Measurements from ENCODE around the gene MVK. TPM values are rescaled to one million over a fixed set of nuclear protein-coding genes. Genes with fewer than 3 reads are reported as not detected.
"Not testable (repeated sequence)": the region's sequence is repeated elsewhere in the genome, so short reads cannot be mapped to it uniquely, and the experiment has no call there.

Gene MVK
- polyA plus RNA-seq, 3 donors = 20.0 to 20.6 (median 20.2) TPM

DNA sequence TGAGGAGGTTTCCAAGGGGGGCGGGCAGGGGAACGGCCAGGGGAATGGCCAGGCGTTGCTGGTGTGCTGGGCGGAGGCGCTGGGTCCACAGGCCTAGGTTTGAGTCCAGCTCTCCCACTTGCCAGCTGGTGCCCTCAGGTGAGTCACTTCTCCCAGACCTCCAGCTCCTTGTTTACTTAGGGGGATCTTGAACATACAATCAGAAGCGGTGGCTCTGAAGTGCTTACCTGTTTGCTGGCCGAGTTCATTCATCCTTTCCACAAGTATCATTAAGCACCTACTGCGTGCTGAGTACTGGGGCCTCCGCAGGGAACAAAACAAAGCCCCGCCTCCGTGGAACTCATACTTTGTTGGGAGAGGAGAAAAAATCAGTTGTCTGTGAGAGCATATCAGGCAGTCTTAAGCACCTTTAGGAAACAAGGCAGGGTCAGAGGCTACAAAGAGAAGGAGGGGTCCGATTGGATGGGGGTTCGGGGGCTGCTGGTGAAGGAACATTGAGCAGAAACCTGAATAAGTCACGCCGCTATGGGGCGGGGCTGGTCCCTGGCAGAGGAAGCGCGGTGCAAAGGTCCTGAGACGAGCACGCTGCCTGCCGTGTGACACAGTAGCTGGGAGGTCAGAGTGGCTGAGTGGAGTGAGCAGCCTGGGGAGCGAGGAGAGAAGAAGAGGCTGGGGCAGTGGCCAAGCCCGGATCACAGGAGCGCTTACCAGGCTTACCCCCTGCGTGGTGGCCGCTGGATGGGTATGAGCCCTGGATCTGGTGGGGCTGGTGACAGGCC, 15.1 kb downstream of the MVK start:
- DNase-seq (ENCODE audit: low read depth in 3 of 3, low spot score in 2 of 3) = no peak

DNA sequence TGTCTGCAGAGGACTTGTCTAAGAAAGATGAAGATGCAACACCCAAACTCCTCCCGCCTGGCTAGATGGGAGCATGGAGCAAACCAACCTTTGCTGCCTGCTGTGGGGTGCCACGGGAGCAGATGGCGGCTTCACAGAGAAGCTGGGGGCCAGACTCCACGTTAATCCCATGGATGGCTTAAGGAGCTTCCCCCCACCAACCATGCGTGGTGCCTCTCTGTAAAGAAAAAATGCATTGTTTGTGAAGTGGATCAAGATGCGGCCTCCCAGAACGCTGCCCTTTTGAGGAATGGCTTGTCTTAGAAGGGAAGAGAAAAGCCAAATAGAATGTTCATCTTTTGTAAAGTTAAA, 15.6 kb downstream of the MVK start:
- no peak for DNase-seq (ENCODE audit: low read depth in 3 of 3, low spot score in 2 of 3)

- DNase-seq (ENCODE audit: low read depth in 3 of 3, low spot score in 2 of 3) = no peak
Observed at GRCh38 chr12:109589691-109590245, 16.2 kb downstream of the MVK start.

DNA sequence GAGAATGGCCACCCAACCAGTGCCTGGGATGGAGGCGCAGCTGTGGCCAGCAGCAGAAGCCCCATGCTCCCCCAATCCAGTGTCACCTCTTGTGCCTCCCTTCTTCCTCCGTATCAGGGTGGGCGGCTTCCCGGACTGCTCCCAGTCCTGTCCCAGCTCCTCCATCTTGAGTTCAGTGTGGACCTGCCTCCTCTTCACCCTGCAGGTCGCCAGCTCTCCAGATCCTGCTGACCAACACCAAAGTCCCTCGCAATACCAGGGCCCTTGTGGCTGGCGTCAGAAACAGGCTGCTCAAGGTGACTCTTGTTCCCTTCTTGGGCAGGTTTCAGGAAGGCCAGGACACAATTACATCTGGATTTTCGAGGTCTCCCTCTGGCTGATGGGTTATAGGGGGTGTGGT, 17.0 kb downstream of the MVK start:
- DNase-seq (ENCODE audit: low read depth in 3 of 3, low spot score in 2 of 3) = no peak

GRCh38 chr12:109591041-109591440, 17.4 kb downstream of the MVK start:
- no peak for DNase-seq (ENCODE audit: low read depth in 3 of 3, low spot score in 2 of 3)

GRCh38 chr12:109592195-109592904, 18.8 kb downstream of the MVK start:
- no peak for DNase-seq (ENCODE audit: low read depth in 3 of 3, low spot score in 2 of 3)

DNA sequence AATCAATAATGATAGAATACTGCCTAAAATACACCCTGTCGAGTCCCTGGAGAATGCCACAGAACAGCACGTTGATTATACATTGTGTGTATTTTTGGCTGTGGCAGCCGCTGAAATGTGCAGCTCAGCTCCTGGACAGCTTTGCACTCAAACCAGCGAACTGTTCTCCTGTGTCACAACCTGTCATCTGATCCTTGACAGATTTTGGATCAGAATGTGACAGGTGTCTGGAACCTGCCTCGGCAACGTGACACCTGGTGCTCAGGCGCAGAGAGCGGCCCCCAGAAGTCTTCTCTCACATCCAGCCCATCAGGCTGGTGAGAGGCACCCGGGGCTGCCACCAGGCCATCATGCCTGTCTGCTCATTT, 19.3 kb downstream of the MVK start:
- no peak for DNase-seq (ENCODE audit: low read depth in 3 of 3, low spot score in 2 of 3)

DNA sequence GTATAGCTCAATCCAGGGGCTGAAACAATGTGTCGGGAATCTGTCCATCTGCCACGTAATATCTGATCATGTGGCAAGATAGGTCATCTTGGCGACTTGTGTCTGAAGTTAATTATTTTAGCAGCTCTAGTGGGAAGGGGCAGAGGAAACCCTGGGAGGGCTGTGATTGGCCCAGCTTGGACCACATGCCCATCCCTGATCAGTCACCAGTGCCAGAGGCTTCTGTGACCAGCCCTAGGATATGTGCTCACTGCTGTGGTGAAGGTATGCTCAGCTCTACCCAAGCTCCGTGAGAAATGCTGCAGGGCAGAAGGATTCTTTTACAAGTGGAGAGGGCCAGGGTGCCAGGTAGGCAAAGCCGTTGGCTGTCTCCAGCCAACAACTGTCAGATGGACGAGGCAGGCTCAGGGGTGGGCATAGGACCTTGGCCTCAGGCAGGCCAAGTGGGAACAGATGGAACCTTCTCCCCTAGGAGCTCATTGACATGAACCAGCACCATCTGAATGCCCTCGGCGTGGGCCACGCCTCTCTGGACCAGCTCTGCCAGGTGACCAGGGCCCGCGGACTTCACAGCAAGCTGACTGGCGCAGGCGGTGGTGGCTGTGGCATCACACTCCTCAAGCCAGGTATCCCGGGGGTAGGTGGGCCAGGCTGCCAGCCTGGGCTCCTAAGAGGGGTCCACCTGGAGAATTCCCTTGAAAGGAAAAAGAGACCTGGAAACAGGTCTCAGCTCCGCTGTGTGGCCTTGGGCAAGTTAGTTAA, 21.1 kb downstream of the MVK start:
- DNase-seq (ENCODE audit: low read depth in 3 of 3, low spot score in 2 of 3) = no peak

DNA sequence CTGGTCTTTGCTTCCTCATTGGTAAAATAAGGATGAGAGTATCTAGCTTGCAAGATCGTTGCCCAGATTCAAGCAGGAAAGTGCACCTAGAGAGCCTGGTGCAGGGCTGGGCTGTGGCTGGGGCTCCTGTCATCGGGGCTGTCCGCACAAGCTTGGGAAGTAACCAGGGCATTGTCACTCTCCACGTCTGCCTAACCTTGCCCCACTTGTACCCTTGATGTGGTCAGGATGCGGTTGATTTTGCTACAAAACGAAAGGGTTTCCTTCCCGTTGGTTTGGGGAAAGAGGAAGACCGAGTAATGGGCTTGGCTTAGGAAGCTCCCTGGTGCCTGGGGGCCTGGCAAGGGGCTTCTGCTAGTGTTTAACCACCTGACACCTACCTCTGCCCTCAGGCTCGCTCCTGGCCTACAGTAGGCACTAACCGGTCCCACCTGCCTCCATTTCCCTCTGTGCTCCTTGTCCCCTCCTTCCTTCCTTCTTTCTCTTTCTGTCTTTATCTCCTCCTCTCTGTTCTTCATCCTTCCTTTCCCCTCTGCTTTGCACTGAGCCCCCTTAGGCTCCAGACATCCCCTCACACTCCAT, 21.8 kb downstream of the MVK start:
- DNase-seq (ENCODE audit: low read depth in 3 of 3, low spot score in 2 of 3) = no peak

DNA sequence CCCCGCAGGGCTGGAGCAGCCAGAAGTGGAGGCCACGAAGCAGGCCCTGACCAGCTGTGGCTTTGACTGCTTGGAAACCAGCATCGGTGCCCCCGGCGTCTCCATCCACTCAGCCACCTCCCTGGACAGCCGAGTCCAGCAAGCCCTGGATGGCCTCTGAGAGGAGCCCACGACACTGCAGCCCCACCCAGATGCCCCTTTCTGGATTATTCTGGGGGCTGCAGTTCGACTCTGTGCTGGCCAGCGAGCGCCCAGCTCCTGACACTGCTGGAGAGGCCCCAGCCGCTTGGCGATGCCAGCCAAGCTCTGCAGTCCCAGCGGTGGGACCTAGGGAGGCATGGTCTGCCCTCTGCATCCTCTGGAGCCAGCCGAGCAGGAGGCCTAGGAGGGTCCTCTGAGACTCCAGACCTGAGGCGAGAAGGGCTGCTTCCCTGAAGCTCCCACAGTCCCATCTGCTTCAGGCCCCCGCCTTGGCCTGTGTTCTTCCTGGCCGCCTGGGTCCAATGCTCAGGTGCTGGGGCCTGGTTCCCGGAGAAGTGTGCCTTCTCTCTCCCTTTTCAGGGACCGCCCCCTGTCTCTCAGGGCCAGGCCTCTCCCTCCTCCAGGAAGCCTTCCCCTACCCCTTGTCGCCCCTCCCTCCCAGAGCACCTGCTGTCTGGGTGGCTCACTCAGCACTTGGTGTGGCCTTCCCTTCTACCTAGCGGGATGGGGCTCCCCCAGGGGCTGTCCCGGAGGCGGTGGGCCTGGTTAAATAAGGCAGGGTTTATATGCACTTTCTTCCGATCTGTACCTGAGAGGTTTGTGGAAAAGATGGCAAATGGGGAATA, 23.0 kb downstream of the MVK start:
- DNase-seq (ENCODE audit: low read depth in 3 of 3, low spot score in 2 of 3) = no peak

- no peak for DNase-seq (ENCODE audit: low read depth in 3 of 3, low spot score in 2 of 3)
Observed at GRCh38 chr12:109597414-109597794, 23.8 kb downstream of the MVK start.

DNA sequence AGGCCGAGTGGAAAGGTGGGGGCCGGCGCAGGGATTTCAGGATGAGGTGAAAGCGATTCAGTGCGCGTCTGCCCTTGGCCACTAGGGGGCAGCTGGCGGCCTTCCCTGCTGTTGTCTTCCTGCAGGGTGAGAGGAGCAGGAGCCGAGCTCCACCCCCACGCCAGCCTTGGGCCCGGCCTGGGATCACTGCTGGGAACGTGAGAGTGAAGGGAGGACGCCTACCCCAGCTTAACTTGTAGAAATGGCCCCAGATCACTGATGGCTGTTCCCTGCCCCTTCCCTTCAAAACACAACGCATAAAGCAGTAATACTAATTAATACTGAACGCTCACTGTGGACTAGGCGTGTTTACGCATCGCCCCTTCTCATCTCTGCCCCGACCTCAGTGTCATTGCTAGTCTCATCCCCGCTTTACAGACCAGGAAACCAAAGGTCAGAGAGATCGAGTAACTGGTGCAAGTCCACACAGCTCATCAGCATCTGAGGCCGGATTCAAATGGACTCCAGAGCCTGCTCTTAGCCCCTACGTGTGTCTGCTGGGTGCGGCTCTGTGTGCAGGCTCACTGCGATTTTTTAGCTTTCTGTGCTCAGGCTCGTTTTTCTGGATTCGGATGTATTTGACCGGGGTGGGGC, 24.3 kb downstream of the MVK start:
- DNase-seq (ENCODE audit: low read depth in 3 of 3, low spot score in 2 of 3) = peak; percentile 60 to 61 (median 61)

DNA sequence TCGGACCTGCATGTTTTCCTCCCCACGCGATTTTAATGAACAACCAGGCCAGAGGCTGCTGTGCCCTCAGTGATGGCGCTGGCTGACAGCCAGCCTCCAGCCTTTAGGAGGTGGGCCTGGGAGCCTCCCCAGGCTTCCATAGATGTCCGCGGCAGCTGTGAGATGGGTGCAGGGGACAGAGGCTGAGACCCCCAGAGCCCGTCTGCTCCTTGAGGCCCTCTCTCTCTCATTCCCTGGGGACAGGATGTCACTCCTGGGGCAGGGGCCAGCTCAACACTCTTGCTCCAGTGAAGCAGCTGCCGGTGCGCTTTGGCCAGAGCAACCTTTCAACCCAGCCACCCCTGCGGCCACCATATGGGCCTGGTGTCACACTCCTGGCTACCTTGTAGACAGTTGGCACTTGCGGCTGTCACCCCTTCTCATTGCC, 24.8 kb downstream of the MVK start:
- no peak for DNase-seq (ENCODE audit: low read depth in 3 of 3, low spot score in 2 of 3)

DNA sequence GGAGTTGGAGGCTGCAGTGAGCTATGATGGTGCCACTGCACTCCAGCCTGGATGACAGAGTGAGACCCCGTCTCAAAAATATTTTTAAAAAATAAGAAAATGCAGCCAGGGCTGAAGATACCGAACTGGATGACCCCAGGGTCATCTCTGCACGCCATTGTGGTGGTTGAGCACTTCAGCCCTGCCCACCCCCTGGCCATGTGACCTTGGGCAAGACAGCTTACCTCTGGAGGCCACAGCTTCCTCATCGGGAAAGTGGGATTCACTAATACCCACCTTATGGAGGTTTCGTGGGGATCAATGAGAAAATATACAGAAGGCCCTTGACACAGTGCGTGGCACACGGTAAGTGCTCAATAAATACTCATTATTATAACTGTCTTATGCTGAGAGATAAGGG, 25.5 kb downstream of the MVK start:
- no peak for DNase-seq (ENCODE audit: low read depth in 3 of 3, low spot score in 2 of 3)

- DNase-seq (ENCODE audit: low read depth in 3 of 3, low spot score in 2 of 3) = no peak
Observed at GRCh38 chr12:109600481-109600880, 26.9 kb downstream of the MVK start.

DNA sequence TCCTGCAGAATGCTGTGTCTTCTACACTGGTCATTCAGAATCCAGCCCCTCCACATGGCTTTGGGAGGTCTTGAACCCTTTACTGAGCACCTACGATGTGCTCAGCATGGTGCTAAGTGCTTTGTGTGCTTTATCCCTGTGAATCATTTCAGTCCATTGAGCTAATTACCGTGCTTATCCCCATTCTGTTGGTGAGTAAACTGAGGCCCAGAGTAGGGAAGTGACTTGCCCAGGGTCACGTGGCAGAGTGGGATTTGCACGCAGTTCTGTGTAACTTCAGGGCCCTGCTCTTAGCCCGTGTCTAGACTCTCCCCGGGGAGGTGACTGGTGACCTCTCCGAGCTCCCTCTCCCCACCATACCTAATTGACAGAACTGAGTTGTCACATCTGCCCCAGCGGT, 27.4 kb downstream of the MVK start:
- DNase-seq (ENCODE audit: low read depth in 3 of 3, low spot score in 2 of 3) = no peak

DNA sequence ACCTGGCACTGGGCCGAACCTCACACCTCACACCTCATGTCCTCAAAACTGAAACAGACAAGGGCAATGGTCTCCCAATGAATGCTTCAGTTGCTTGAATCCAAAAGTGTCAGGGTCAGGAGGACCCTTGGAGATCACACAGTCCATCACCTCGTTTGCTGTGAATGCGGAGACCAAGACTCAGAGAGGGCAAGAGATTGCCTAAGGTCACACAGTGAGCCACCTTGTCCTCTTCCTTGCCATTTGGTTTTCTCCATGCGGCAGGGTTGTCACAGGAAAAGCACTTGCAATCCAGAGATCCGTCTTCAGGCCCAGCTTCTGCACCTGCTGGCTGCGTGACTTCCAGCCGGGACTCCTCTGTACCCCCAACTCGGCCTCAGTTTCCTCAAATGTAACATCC, 28.0 kb downstream of the MVK start:
- no peak for DNase-seq (ENCODE audit: low read depth in 3 of 3, low spot score in 2 of 3)

DNA sequence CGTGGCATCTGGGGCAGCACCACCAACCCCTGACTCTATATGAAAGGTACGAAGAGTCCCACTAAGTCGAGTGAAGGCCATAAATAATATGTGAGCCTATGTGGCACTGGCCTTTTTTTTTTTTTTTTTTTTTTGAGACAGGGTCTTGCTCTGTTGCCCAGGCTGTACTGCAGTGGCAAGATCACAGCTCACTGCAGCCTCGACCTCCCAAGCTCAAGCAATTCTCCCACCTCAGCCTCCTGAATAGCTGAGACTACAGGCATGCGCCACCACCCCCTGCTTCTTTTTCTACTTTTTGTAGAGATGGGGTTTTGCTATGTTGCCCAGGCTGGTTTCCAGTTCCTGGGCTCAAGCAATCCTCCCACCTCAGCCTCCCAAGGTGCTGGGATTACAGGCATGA, 28.5 kb downstream of the MVK start:
- DNase-seq (ENCODE audit: low read depth in 3 of 3, low spot score in 2 of 3) = not testable (repeated sequence)

DNA sequence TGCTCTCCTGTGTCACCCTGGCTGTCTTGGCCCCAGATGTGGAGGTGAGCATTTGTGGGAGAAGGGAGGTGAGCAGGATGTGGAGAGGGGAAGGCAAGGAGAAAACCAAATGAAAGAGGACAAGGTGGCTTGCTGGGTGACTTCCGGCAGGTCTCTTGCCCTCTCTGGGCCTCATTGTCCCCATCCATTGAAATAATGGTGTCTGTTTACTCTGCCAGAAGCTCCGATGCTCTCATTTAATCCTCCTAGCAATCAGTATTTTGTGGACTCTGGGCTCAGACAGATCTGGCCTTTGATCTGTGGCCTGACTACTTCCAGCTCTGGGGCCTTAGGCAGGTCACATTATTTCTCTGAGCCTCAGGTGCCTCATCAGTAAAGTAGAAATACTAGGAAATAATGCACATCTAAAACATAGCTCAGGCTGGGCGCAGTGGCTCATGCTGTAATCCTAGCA, 30.6 kb downstream of the MVK start:
- no peak for DNase-seq (ENCODE audit: low read depth in 3 of 3, low spot score in 2 of 3)

DNA sequence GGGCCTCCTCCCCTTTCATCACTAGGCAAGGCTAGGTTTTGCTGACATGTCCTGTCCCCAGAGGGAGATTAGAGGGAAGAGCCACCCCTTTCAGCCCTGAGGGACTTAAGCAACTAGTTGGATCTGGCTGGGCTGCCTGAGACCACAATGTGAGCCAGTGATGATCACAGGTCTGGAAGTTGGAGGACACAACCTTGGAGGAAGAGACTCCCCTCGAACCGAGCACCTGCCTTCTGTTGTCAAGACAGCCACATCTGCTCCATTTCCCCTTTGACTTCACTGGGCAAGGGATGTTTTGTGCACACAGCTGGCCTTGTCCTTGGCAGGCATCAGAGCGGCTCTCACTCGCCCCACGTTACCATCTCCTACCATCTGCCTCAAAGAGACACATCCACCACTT, 31.4 kb downstream of the MVK start:
- DNase-seq (ENCODE audit: low read depth in 3 of 3, low spot score in 2 of 3) = no peak

Data from right renal cortex interstitium (tissue), 3 donors.